ENCODE measurements around the gene NPTX1. TPM values are rescaled to one million over a fixed set of nuclear protein-coding genes. Genes with fewer than 3 reads are reported as not detected.

Gene NPTX1
- total and polyA plus RNA-seq, 2 of the 13 experiments (the other 11 are each of a cell fraction or from before 2014, with no cell fraction given): 0.01 TPM; not detected in 1

GRCh38 chr17:80474961-80475909 is 1.2 kb downstream of the NPTX1 start:
- FAIRE-seq (no peak), DNase-seq (ENCODE audit: low spot score) (no peak), ATAC-seq (0 out of 3 replicates have a peak, but pooled peaks have one; percentile 2)
- H3K4me1 ChIP-seq (ENCODE audit: insufficient read depth, low read length): peaks cover 33% of the 10 kb centered on the region
- ChIA-PET POLR2A (interaction anchor here (1.5 kb wide), 1 partner anchor 20 kb away, joined by 8 read pairs; no protein-coding TSS in a partner anchor), CTCF (ENCODE audit: low intra/inter-chr PET ratio, low total read pairs) (no interaction called here)
- H4K20me1 ChIP-seq (ENCODE audit: insufficient read depth, low read length): peaks cover 21% of the 10 kb centered on the region; the same call in 1 of the 2 replicates
- H3K79me2 ChIP-seq (ENCODE audit: insufficient read depth, low read length): no peaks in the 10 kb centered on the region
- TF ChIP-seq ZBTB38 (CRISPR knock-in tag; IDR thresholded peaks at IDR 0.05) (0 out of 2 replicates have a peak, but pooled peaks have one; percentile 30), MTF2 (CRISPR knock-in tag; IDR thresholded peaks at IDR 0.05; ENCODE audit: borderline replicate concordance) (0 out of 2 replicates have a peak, but pooled peaks have one; percentile 10), ZNF672 (CRISPR knock-in tag; IDR thresholded peaks at IDR 0.05) (no peak), ZNF768 (CRISPR knock-in tag; IDR thresholded peaks at IDR 0.05) (0 out of 2 replicates have a peak, but pooled peaks have one; percentile 12), EZH2 (conservative IDR thresholded peaks at IDR 0.05; ENCODE audit: low read depth, low read length) (peak; percentile 97)
- TF ChIP-seq, protein P1, sequence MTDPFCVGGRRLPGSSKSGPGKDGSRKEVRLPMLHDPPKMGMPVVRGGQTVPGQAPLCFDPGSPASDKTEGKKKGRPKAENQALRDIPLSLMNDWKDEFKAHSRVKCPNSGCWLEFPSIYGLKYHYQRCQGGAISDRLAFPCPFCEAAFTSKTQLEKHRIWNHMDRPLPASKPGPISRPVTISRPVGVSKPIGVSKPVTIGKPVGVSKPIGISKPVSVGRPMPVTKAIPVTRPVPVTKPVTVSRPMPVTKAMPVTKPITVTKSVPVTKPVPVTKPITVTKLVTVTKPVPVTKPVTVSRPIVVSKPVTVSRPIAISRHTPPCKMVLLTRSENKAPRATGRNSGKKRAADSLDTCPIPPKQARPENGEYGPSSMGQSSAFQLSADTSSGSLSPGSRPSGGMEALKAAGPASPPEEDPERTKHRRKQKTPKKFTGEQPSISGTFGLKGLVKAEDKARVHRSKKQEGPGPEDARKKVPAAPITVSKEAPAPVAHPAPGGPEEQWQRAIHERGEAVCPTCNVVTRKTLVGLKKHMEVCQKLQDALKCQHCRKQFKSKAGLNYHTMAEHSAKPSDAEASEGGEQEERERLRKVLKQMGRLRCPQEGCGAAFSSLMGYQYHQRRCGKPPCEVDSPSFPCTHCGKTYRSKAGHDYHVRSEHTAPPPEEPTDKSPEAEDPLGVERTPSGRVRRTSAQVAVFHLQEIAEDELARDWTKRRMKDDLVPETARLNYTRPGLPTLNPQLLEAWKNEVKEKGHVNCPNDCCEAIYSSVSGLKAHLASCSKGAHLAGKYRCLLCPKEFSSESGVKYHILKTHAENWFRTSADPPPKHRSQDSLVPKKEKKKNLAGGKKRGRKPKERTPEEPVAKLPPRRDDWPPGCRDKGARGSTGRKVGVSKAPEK (CRISPR knock-in tag; IDR thresholded peaks at IDR 0.05; ENCODE audit: borderline replicate concordance): no peak
- TF ChIP-seq, protein P2, sequence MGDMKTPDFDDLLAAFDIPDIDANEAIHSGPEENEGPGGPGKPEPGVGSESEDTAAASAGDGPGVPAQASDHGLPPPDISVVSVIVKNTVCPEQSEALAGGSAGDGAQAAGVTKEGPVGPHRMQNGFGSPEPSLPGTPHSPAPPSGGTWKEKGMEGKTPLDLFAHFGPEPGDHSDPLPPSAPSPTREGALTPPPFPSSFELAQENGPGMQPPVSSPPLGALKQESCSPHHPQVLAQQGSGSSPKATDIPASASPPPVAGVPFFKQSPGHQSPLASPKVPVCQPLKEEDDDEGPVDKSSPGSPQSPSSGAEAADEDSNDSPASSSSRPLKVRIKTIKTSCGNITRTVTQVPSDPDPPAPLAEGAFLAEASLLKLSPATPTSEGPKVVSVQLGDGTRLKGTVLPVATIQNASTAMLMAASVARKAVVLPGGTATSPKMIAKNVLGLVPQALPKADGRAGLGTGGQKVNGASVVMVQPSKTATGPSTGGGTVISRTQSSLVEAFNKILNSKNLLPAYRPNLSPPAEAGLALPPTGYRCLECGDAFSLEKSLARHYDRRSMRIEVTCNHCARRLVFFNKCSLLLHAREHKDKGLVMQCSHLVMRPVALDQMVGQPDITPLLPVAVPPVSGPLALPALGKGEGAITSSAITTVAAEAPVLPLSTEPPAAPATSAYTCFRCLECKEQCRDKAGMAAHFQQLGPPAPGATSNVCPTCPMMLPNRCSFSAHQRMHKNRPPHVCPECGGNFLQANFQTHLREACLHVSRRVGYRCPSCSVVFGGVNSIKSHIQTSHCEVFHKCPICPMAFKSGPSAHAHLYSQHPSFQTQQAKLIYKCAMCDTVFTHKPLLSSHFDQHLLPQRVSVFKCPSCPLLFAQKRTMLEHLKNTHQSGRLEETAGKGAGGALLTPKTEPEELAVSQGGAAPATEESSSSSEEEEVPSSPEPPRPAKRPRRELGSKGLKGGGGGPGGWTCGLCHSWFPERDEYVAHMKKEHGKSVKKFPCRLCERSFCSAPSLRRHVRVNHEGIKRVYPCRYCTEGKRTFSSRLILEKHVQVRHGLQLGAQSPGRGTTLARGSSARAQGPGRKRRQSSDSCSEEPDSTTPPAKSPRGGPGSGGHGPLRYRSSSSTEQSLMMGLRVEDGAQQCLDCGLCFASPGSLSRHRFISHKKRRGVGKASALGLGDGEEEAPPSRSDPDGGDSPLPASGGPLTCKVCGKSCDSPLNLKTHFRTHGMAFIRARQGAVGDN (CRISPR knock-in tag; IDR thresholded peaks at IDR 0.05): 0 out of 2 replicates have a peak, but pooled peaks have one; percentile 9
- no peak overlapping the region for H2AFZ ChIP-seq (ENCODE audit: low read length)
- H3K36me3 ChIP-seq (replicated peaks in 1 of 2; ENCODE audit: control insufficient read depth in 1 of 2, insufficient read depth in 2 of 2, low read length in 2 of 2): no peaks in the 10 kb centered on the region
- BruUV-seq (replicated peaks): no TSS peak
- WGBS (ENCODE audit: low lambda C conversion rate): 22% methylated on average over 40 of the region's 55 CpGs
- H3K4me2 ChIP-seq (ENCODE audit: low read depth, low read length): no peak overlapping the region
- H3K27me3 ChIP-seq (ENCODE audit: control insufficient read depth in 1 of 2, insufficient read depth in 2 of 2, low read length in 2 of 2): peaks cover 65 to 97% of the 10 kb centered on the region in 2 experiments
- no peak overlapping the region for H3K9ac ChIP-seq (ENCODE audit: insufficient read depth, low read depth, low read length)
- in situ Hi-C loops (cut with HindIII; ENCODE audit: extremely low pct_ligation_motif_present, low pct_unique_long_range_greater_than_20kb) (no loop called here), intact Hi-C loops (cut with micrococcal nuclease; ENCODE audit: unreplicated experiment) (loop anchor here (5.0 kb wide), 1 partner anchor 912 kb away; no protein-coding TSS in a partner anchor)
- no peak overlapping the region for H3K27ac ChIP-seq (ENCODE audit: extremely low read length, insufficient read depth, low read length)
- H3K9me3 ChIP-seq (ENCODE audit: low read length): no peaks in the 10 kb centered on the region
- H3K4me3 ChIP-seq (replicated peaks in 1 of 3; ENCODE audit: insufficient read depth in 1 of 3, low read depth in 2 of 3, low read length in 3 of 3): peak overlapping the region in 1 of 3 experiments; percentile 5; a peak in 1 of 6 replicates
